Measurements from ENCODE around the gene NCK2. TPM values are rescaled to one million over a fixed set of nuclear protein-coding genes. Genes with fewer than 3 reads are reported as not detected.

NCK2 gene
- total RNA-seq, 1 experiment from 2014 or later = 26.7 TPM

DNA sequence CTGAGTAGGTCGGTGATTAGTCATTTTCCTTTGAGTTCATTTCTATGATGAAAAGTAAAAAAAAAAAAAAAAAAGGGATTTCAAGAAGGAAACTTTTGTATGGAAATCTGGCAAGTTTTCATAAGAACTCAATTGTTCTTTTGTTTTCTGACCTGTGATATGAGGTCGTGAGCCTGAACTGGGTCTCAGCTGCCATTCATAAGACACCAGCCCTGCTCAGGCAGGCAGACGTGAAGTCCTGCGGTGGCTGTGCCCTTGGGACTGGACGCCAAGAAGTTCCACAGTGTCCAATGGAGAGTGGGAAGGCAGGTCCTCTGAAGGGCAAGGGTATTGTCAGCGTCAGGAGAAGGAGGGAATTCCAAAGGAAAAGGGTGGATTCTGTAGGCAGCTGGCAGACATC, 183.9 kb downstream of the NCK2 start:
- CTCF ChIA-PET = no interaction called here

More for the DNA sequence above, 183.9 kb downstream of the NCK2 start:
- no peak overlapping the region for H3K4me3 ChIP-seq (replicated peaks in 1 of 2; ENCODE audit: low read depth in 1 of 2, low read length in 2 of 2)
- no peak overlapping the region for H3K9ac ChIP-seq (ENCODE audit: low read length)
- no peaks in the 10 kb centered on the region; a peak in 2 of 4 replicates for H3K9me3 ChIP-seq (ENCODE audit: control insufficient read depth in 1 of 2, insufficient read depth in 1 of 2, low read depth in 1 of 2, low read length in 2 of 2)
- ChIA-PET RAD21 (ENCODE audit: low non-redundant PET in 1 of 2, low total read pairs in 2 of 2, uncharacterized antibody in 2 of 2, unreplicated experiment in 2 of 2) (no interaction called here), POLR2A (no interaction called here)
- TF ChIP-seq, protein P1, sequence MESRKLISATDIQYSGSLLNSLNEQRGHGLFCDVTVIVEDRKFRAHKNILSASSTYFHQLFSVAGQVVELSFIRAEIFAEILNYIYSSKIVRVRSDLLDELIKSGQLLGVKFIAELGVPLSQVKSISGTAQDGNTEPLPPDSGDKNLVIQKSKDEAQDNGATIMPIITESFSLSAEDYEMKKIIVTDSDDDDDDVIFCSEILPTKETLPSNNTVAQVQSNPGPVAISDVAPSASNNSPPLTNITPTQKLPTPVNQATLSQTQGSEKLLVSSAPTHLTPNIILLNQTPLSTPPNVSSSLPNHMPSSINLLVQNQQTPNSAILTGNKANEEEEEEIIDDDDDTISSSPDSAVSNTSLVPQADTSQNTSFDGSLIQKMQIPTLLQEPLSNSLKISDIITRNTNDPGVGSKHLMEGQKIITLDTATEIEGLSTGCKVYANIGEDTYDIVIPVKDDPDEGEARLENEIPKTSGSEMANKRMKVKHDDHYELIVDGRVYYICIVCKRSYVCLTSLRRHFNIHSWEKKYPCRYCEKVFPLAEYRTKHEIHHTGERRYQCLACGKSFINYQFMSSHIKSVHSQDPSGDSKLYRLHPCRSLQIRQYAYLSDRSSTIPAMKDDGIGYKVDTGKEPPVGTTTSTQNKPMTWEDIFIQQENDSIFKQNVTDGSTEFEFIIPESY (IDR thresholded peaks at IDR 0.05; ENCODE audit: extremely low read depth, insufficient replicate concordance, low read length) = no peak
- TF ChIP-seq YY1 (IDR thresholded peaks at IDR 0.05; ENCODE audit: extremely low read depth, insufficient replicate concordance, low read depth, low read length) (no peak), RAD21 (IDR thresholded peaks at IDR 0.05; ENCODE audit: low read depth) (no peak)
- TF ChIP-seq, protein P2, sequence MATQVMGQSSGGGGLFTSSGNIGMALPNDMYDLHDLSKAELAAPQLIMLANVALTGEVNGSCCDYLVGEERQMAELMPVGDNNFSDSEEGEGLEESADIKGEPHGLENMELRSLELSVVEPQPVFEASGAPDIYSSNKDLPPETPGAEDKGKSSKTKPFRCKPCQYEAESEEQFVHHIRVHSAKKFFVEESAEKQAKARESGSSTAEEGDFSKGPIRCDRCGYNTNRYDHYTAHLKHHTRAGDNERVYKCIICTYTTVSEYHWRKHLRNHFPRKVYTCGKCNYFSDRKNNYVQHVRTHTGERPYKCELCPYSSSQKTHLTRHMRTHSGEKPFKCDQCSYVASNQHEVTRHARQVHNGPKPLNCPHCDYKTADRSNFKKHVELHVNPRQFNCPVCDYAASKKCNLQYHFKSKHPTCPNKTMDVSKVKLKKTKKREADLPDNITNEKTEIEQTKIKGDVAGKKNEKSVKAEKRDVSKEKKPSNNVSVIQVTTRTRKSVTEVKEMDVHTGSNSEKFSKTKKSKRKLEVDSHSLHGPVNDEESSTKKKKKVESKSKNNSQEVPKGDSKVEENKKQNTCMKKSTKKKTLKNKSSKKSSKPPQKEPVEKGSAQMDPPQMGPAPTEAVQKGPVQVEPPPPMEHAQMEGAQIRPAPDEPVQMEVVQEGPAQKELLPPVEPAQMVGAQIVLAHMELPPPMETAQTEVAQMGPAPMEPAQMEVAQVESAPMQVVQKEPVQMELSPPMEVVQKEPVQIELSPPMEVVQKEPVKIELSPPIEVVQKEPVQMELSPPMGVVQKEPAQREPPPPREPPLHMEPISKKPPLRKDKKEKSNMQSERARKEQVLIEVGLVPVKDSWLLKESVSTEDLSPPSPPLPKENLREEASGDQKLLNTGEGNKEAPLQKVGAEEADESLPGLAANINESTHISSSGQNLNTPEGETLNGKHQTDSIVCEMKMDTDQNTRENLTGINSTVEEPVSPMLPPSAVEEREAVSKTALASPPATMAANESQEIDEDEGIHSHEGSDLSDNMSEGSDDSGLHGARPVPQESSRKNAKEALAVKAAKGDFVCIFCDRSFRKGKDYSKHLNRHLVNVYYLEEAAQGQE (IDR thresholded peaks at IDR 0.05; ENCODE audit: low read depth) = no peak
- TF ChIP-seq, protein P3, sequence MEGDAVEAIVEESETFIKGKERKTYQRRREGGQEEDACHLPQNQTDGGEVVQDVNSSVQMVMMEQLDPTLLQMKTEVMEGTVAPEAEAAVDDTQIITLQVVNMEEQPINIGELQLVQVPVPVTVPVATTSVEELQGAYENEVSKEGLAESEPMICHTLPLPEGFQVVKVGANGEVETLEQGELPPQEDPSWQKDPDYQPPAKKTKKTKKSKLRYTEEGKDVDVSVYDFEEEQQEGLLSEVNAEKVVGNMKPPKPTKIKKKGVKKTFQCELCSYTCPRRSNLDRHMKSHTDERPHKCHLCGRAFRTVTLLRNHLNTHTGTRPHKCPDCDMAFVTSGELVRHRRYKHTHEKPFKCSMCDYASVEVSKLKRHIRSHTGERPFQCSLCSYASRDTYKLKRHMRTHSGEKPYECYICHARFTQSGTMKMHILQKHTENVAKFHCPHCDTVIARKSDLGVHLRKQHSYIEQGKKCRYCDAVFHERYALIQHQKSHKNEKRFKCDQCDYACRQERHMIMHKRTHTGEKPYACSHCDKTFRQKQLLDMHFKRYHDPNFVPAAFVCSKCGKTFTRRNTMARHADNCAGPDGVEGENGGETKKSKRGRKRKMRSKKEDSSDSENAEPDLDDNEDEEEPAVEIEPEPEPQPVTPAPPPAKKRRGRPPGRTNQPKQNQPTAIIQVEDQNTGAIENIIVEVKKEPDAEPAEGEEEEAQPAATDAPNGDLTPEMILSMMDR (IDR thresholded peaks at IDR 0.05 in 2 of 3, conservative IDR thresholded peaks at IDR 0.05 in 1 of 3; ENCODE audit: borderline replicate concordance in 1 of 3, insufficient read depth in 1 of 3, low read depth in 2 of 3, low read length in 2 of 3) = no peak
- no peak overlapping the region for H2AFZ ChIP-seq (ENCODE audit: low read depth, low read length, poor library complexity, severe bottlenecking)
- H3K36me3 ChIP-seq (ENCODE audit: control insufficient read depth in 1 of 2, insufficient read depth in 2 of 2, low read length in 2 of 2) = no peaks in the 10 kb centered on the region
- H4K20me1 ChIP-seq (ENCODE audit: insufficient read depth) = no peaks in the 10 kb centered on the region
- no peak overlapping the region for H3K4me2 ChIP-seq (ENCODE audit: low read length)
- H3K4me1 ChIP-seq (ENCODE audit: control insufficient read depth in 1 of 2, insufficient read depth in 2 of 2, low read length in 2 of 2) = peaks cover 0 to 4% of the 10 kb centered on the region in 2 experiments; a peak in 2 of 4 replicates
- H3K79me2 ChIP-seq (ENCODE audit: insufficient read depth, low read length) = no peaks in the 10 kb centered on the region
- intact Hi-C loops (cut with micrococcal nuclease) = loop anchor here (10.0 kb wide), 1 partner anchor 656 kb away; no protein-coding TSS in a partner anchor
- no peaks in the 10 kb centered on the region for H3K9me2 ChIP-seq (ENCODE audit: insufficient read depth)
- no peak overlapping the region for H3K27ac ChIP-seq (ENCODE audit: low read depth, low read length)
- no peaks in the 10 kb centered on the region for H3K27me3 ChIP-seq (ENCODE audit: insufficient read depth, low read length)
- BruUV-seq (replicated peaks) = no TSS peak
- DNase-seq (ENCODE audit: low read depth, low spot score) (no peak), ATAC-seq (no peak)
